Measurements from ENCODE around the gene CFAP300. TPM values are rescaled to one million over a fixed set of nuclear protein-coding genes. Genes with fewer than 3 reads are reported as not detected.

The CFAP300 gene
- total and polyA plus RNA-seq, 4 donors = 2.3 to 5.4 (median 2.9) TPM

DNA sequence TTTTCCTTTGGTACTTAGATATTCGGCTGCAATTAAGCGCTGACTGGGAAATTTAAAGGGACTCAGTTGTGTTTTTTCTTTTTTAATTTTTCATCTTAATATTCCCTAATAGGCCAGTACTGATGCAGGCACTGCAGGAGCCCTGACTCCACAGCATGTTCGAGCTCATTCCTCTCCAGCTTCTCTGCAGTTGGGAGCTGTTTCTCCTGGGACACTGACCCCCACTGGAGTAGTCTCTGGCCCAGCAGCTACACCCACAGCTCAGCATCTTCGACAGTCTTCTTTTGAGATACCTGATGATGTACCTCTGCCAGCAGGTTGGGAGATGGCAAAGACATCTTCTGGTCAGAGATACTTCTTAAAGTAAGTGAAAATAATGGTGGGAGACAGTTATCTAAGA, 66.8 kb downstream of the CFAP300 start:
- peak overlapping the region in 1 of 2 donors; percentile 30 for H3K4me3 ChIP-seq (ENCODE audit: low read length in 2 of 2)
- H3K4me1 ChIP-seq (ENCODE audit: control insufficient read depth in 1 of 2, insufficient read depth in 2 of 2, low read length in 2 of 2) = peaks cover 3 to 7% of the 10 kb centered on the region in 2 donors

DNA sequence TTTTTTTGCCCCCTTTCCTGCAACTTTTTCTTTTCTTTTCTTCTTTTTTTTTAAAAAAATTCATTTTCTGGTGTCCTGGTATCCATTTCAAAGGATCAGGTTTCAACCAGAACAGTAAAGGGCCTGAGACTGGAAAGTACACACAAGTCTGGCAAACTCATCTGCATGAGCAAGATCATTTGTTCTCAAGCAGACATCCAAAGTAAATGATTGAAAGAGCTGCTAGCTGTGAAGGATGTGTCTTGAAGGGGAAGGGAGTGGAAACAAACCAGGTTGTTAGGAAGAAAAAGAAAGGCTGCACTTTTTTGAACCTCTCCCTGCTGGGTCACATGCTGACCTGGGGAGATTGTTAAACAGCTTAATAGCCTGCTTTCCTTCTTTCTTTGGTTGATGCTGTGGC, 68.3 kb downstream of the CFAP300 start:
- Histone ChIP-seq H3K4me3 (ENCODE audit: low read length in 2 of 2) (peak overlapping the region in 1 of 2 donors; percentile 14), H3K4me1 (ENCODE audit: control insufficient read depth in 1 of 2, insufficient read depth in 2 of 2, low read length in 2 of 2) (peaks cover 3 to 7% of the 10 kb centered on the region in 2 donors), H3K36me3 (ENCODE audit: control insufficient read depth in 1 of 2, insufficient read depth in 2 of 2, low read length in 1 of 2) (no peaks in the 10 kb centered on the region), H3K27ac (ENCODE audit: low read depth in 1 of 2, low read length in 2 of 2) (no peak overlapping the region), H3K9me3 (ENCODE audit: control insufficient read depth, low read length) (no peaks in the 10 kb centered on the region), H3K27me3 (ENCODE audit: control insufficient read depth in 1 of 2, insufficient read depth in 2 of 2, low read length in 1 of 2) (no peaks in the 10 kb centered on the region)
- no peak for ATAC-seq (ENCODE audit: low FRiP score)
- no peak for DNase-seq
- intact Hi-C loops (cut with DNase I) = loop anchor here (5.0 to 10.0 kb wide), 3 partner anchors 37 to 201 kb away; partner anchors contain the start of genes ANGPTL5 (in 1 of the 2) and CEP126 (in 1 of the 2)

More for the DNA sequence above, 66.8 kb downstream of the CFAP300 start:
- no peaks in the 10 kb centered on the region for H3K27me3 ChIP-seq (ENCODE audit: control insufficient read depth in 1 of 2, insufficient read depth in 2 of 2, low read length in 1 of 2)
- intact Hi-C loops (cut with DNase I) = loop anchor here (5.0 to 10.0 kb wide), 4 partner anchors 58 to 199 kb away; partner anchors contain the start of genes ANGPTL5 (in 1 of the 2) and CEP126 (in 1 of the 2)
- no peak for ATAC-seq (ENCODE audit: low FRiP score)
- no peak for DNase-seq
- no peaks in the 10 kb centered on the region for H3K36me3 ChIP-seq (ENCODE audit: control insufficient read depth in 1 of 2, insufficient read depth in 2 of 2, low read length in 1 of 2)
- WGBS, 2 donors = 37 to 39% methylated on average over 4 of the region's 4 CpGs
- H3K27ac ChIP-seq (ENCODE audit: low read depth in 1 of 2, low read length in 2 of 2) = no peak overlapping the region
- H3K9me3 ChIP-seq (ENCODE audit: control insufficient read depth, low read length) = no peaks in the 10 kb centered on the region

GRCh38 chr11:102116453-102117205, 69.4 kb downstream of the CFAP300 start:
- Histone ChIP-seq H3K4me1 (ENCODE audit: control insufficient read depth in 1 of 2, insufficient read depth in 2 of 2, low read length in 2 of 2) (peaks cover 3 to 13% of the 10 kb centered on the region in 2 donors), H3K4me3 (ENCODE audit: low read length in 2 of 2) (no peak overlapping the region), H3K27me3 (ENCODE audit: control insufficient read depth in 1 of 2, insufficient read depth in 2 of 2, low read length in 1 of 2) (no peaks in the 10 kb centered on the region), H3K9me3 (ENCODE audit: control insufficient read depth, low read length) (no peaks in the 10 kb centered on the region), H3K36me3 (ENCODE audit: control insufficient read depth in 1 of 2, insufficient read depth in 2 of 2, low read length in 1 of 2) (no peaks in the 10 kb centered on the region), H3K27ac (ENCODE audit: low read depth in 1 of 2, low read length in 2 of 2) (peak overlapping the region in 1 of 2 donors; percentile 14)
- 15 to 21% methylated on average over 2 of the region's 2 CpGs for WGBS, 2 donors
- no peak for ATAC-seq (ENCODE audit: low FRiP score)
- DNase-seq = no peak
- intact Hi-C loops (cut with DNase I) = loop anchor here (5.0 to 10.0 kb wide), 3 partner anchors 36 to 202 kb away; partner anchors contain the start of genes ANGPTL5 (in 1 of the 2) and CEP126 (in 1 of the 2)

DNA sequence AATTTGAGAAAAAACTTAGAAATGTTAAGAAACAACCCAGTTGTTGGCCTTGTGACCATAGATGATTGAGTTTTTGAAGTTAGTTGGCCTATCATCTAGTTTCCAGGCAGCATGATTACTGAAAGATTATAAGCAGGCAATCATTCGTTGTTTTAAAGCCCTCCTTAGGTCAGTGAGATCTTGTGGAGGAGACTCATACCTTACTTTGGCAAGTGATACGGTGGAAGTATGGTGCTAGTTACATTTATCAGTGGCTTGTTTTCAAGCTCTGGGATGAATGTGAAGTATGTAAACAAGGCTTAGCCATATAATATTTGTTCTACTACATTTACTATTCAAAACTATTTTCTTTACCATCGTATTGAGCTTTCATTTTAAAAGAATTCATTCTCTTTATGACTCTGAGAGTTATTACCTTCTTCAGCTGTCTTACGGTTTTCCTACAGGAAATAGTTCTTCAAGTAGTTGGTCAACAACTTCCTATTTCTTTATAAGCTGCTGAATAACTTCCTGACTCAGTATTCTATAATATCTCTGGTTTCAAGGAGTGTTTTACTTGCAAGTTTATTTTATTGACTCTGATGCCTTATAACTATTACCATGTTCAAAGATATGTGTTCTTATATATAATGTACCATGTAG, 70.4 kb downstream of the CFAP300 start:
- Histone ChIP-seq H3K9me3 (ENCODE audit: control insufficient read depth, low read length) (no peaks in the 10 kb centered on the region), H3K4me3 (ENCODE audit: low read length in 2 of 2) (no peak overlapping the region), H3K4me1 (ENCODE audit: control insufficient read depth in 1 of 2, insufficient read depth in 2 of 2, low read length in 2 of 2) (peaks cover 5 to 13% of the 10 kb centered on the region in 2 donors), H3K27me3 (ENCODE audit: control insufficient read depth in 1 of 2, insufficient read depth in 2 of 2, low read length in 1 of 2) (no peaks in the 10 kb centered on the region), H3K36me3 (ENCODE audit: control insufficient read depth in 1 of 2, insufficient read depth in 2 of 2, low read length in 1 of 2) (no peaks in the 10 kb centered on the region), H3K27ac (ENCODE audit: low read depth in 1 of 2, low read length in 2 of 2) (no peak overlapping the region)
- 17 to 24% methylated on average over 4 of the region's 4 CpGs for WGBS, 2 donors
- DNase-seq (no peak), ATAC-seq (ENCODE audit: low FRiP score) (no peak)
- intact Hi-C loops (cut with DNase I) = loop anchor here (5.0 to 10.0 kb wide), 3 partner anchors 35 to 203 kb away; partner anchors contain the start of genes ANGPTL5 (in 1 of the 2) and CEP126 (in 1 of the 2)

DNA sequence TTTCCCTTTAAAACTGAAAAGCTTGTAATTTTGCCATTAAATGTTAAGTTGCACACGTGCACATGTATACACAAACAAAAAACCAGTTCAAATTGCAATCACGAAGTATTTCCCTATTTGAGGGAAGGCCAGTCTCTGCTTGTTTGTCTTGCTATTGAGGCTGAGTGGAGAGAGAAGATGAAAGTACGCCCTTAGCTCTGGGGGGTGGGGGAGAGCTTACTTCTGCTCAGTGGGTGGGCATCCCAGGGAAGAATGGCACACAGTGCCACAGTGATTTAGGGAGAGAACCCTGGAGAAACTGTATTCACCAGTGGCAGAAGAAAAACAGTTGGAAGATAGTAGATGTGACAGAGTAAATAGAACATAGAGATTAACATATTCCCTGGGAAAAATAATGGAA, 71.7 kb downstream of the CFAP300 start:
- H3K36me3 ChIP-seq (ENCODE audit: control insufficient read depth in 1 of 2, insufficient read depth in 2 of 2, low read length in 1 of 2) = no peaks in the 10 kb centered on the region
- no peak for ATAC-seq (ENCODE audit: low FRiP score)
- no peaks in the 10 kb centered on the region for H3K27me3 ChIP-seq (ENCODE audit: control insufficient read depth in 1 of 2, insufficient read depth in 2 of 2, low read length in 1 of 2)
- intact Hi-C loops (cut with DNase I) = loop anchor here (5.0 to 10.0 kb wide), 3 partner anchors 33 to 204 kb away; partner anchors contain the start of genes ANGPTL5 (in 1 of the 2) and CEP126 (in 1 of the 2)
- no peak overlapping the region for H3K4me3 ChIP-seq (ENCODE audit: low read length in 2 of 2)
- DNase-seq = no peak
- H3K9me3 ChIP-seq (ENCODE audit: control insufficient read depth, low read length) = no peaks in the 10 kb centered on the region
- H3K4me1 ChIP-seq (ENCODE audit: control insufficient read depth in 1 of 2, insufficient read depth in 2 of 2, low read length in 2 of 2) = peaks cover 5 to 13% of the 10 kb centered on the region in 2 donors
- 19 to 25% methylated on average over 3 of the region's 3 CpGs for WGBS, 2 donors
- H3K27ac ChIP-seq (ENCODE audit: low read depth in 1 of 2, low read length in 2 of 2) = no peak overlapping the region

DNA sequence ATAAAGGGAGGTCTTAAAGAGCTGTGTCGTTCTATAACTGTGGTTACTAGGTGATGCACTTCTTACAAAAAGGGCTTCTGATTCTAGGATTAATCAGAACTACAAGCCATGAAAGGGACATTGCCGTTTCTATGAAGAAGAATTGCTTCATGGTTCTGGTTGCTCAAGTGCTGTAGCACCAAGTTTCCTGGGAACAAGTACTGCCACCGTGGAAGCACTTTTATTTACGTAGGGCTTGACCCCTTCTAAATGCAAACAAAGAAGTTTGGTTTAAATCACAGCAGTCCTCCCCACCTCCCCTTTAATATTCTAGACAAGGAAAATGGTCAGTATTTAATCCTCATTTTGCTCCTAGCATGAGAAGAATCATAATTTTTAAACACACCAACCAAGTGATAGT, 72.8 kb downstream of the CFAP300 start:
- no peaks in the 10 kb centered on the region for H3K27me3 ChIP-seq (ENCODE audit: control insufficient read depth in 1 of 2, insufficient read depth in 2 of 2, low read length in 1 of 2)
- no peak overlapping the region for H3K27ac ChIP-seq (ENCODE audit: low read depth in 1 of 2, low read length in 2 of 2)
- DNase-seq = no peak
- no peak for ATAC-seq (ENCODE audit: low FRiP score)
- 7 to 11% methylated on average over 4 of the region's 4 CpGs for WGBS, 2 donors
- intact Hi-C loops (cut with DNase I) = loop anchor here (5.0 to 10.0 kb wide), 3 partner anchors 32 to 205 kb away; partner anchors contain the start of genes ANGPTL5 (in 1 of the 2) and CEP126 (in 1 of the 2)
- H3K9me3 ChIP-seq (ENCODE audit: control insufficient read depth, low read length) = no peaks in the 10 kb centered on the region
- H3K36me3 ChIP-seq (ENCODE audit: control insufficient read depth in 1 of 2, insufficient read depth in 2 of 2, low read length in 1 of 2) = no peaks in the 10 kb centered on the region
- peaks cover 7 to 13% of the 10 kb centered on the region in 2 donors for H3K4me1 ChIP-seq (ENCODE audit: control insufficient read depth in 1 of 2, insufficient read depth in 2 of 2, low read length in 2 of 2)
- no peak overlapping the region for H3K4me3 ChIP-seq (ENCODE audit: low read length in 2 of 2)

DNA sequence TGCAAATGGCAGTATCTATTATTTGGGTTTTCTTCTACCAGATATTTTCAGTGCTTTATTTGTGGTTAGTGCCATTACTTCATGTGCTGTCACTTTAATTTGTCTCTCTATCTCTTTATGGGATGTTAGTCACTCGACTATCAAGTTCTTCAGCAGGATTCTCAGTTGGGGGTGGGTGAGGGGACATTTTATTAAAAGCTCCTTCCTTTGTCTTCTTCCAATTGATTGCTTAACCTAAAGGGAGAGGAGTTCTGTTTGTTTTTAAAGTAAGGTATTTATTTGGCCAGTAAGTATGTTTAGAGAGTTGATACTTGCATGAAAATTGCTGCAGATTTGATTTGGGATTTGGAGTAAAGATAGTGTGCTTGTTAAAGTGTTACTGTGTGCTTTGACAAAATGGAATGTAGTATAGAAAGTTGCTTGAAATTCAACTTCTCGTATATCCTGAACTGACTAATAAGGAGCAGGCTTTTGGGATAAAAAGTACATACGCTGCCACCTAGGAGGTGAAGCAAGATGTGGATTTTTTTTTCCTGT, 73.3 kb downstream of the CFAP300 start:
- Histone ChIP-seq H3K36me3 (ENCODE audit: control insufficient read depth in 1 of 2, insufficient read depth in 2 of 2, low read length in 1 of 2) (no peaks in the 10 kb centered on the region), H3K4me1 (ENCODE audit: control insufficient read depth in 1 of 2, insufficient read depth in 2 of 2, low read length in 2 of 2) (peaks cover 7 to 12% of the 10 kb centered on the region in 2 donors), H3K9me3 (ENCODE audit: control insufficient read depth, low read length) (no peaks in the 10 kb centered on the region), H3K27me3 (ENCODE audit: control insufficient read depth in 1 of 2, insufficient read depth in 2 of 2, low read length in 1 of 2) (no peaks in the 10 kb centered on the region), H3K4me3 (ENCODE audit: low read length in 2 of 2) (peak overlapping the region in 1 of 2 donors; percentile 21), H3K27ac (ENCODE audit: low read depth in 1 of 2, low read length in 2 of 2) (no peak overlapping the region)
- WGBS, 2 donors = 18 to 23% methylated on average over 3 of the region's 3 CpGs
- ATAC-seq (ENCODE audit: low FRiP score) = no peak
- no peak for DNase-seq
- intact Hi-C loops (cut with DNase I) = no loop called here

DNA sequence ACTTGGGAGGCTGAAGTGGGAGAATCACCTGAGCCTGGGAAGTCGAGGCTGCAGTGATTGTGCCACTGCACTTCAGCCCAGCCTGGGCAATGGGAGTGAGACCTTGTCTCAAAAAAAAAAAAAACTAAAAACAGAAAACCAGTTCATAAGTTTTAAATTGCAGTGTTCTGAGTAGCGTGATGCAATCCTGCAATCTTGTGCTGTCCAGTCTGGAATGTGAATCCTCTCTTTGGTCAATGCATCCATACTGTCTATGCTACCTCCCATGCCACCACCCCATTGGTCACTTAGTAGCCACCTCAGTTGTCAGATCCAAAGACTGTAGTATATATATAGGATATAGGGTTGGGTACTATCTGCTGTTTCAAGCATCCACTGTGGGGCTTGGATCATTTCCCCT, 74.1 kb downstream of the CFAP300 start:
- no peaks in the 10 kb centered on the region for H3K27me3 ChIP-seq (ENCODE audit: control insufficient read depth in 1 of 2, insufficient read depth in 2 of 2, low read length in 1 of 2)
- WGBS, 2 donors = 82 to 87% methylated on average over 2 of the region's 2 CpGs
- H3K27ac ChIP-seq (ENCODE audit: low read depth in 1 of 2, low read length in 2 of 2) = no peak overlapping the region
- no peaks in the 10 kb centered on the region for H3K9me3 ChIP-seq (ENCODE audit: control insufficient read depth, low read length)
- no peak for ATAC-seq (ENCODE audit: low FRiP score)
- no peak for DNase-seq
- intact Hi-C loops (cut with DNase I) = no loop called here
- H3K4me1 ChIP-seq (ENCODE audit: control insufficient read depth in 1 of 2, insufficient read depth in 2 of 2, low read length in 2 of 2) = peaks cover 5 to 8% of the 10 kb centered on the region in 2 donors
- H3K4me3 ChIP-seq (ENCODE audit: low read length in 2 of 2) = no peak overlapping the region
- H3K36me3 ChIP-seq (ENCODE audit: control insufficient read depth in 1 of 2, insufficient read depth in 2 of 2, low read length in 1 of 2) = peaks cover 0 to 3% of the 10 kb centered on the region in 2 donors
